HepG2 (cell line): ENCODE results near the gene KIRREL2. TPM values are rescaled to one million over a fixed set of nuclear protein-coding genes. Genes with fewer than 3 reads are reported as not detected.

Experiments used
- ARNT ChIP-seq: fragments of 450-650 bp; IDR thresholded peaks from 2 replicates; pipeline ENCODE4 v1.6.1; 2017
- ELK4 ChIP-seq: sonication (generic); formaldehyde crosslinking; IDR thresholded peaks from 2 replicates; pipeline ENCODE4 v1.9.0; 2021; ENCODE audit warnings: missing genetic modification reagents, borderline replicate concordance
- FIP1L1 ChIP-seq: fragments of 200-400 bp; formaldehyde crosslinking; IDR thresholded peaks from 2 replicates; pipeline ENCODE4 v1.6.1; 2018; ENCODE audit warnings: low read depth, mild to moderate bottlenecking, low read length, moderate library complexity, borderline replicate concordance; ENCODE audit not compliant: insufficient read depth
- GTF3A ChIP-seq: sonication (generic); formaldehyde crosslinking; conservative IDR thresholded peaks from 2 replicates; pipeline ENCODE4 v1.4.0; 2020; ENCODE audit warnings: mild to moderate bottlenecking, missing genetic modification reagents
- HDAC1 ChIP-seq: sonication (generic); formaldehyde crosslinking; IDR thresholded peaks from 2 replicates; pipeline ENCODE4 v1.5.1; 2020; ENCODE audit warnings: mild to moderate bottlenecking, missing genetic modification reagents
- HES4 ChIP-seq: sonication (generic); formaldehyde crosslinking; IDR thresholded peaks from 2 replicates; pipeline ENCODE4 v1.9.0; 2021; ENCODE audit warnings: mild to moderate bottlenecking, missing genetic modification reagents, borderline replicate concordance
- HIVEP1 ChIP-seq: sonication (generic); formaldehyde crosslinking; IDR thresholded peaks from 2 replicates; pipeline ENCODE4 v1.4.0; 2020; ENCODE audit warnings: mild to moderate bottlenecking, missing genetic modification reagents
- HMG20A ChIP-seq: IDR thresholded peaks from 2 replicates; pipeline ENCODE4 v1.6.1; 2016; ENCODE audit warnings: borderline replicate concordance
- HNRNPK ChIP-seq: fragments of 200-400 bp; formaldehyde crosslinking; IDR thresholded peaks from 2 replicates; pipeline ENCODE4 v1.6.1; 2018; ENCODE audit warnings: low read length, low read depth, moderate library complexity, mild to moderate bottlenecking; ENCODE audit not compliant: poor library complexity, severe bottlenecking
- KLF12 ChIP-seq: sonication (generic); formaldehyde crosslinking; IDR thresholded peaks from 2 replicates; pipeline ENCODE4 v1.4.0; 2020; ENCODE audit warnings: missing genetic modification reagents, borderline replicate concordance
- KMT2A ChIP-seq: sonication (generic); formaldehyde crosslinking; IDR thresholded peaks from 2 replicates; pipeline ENCODE4 v1.4.0; 2020; ENCODE audit warnings: missing genetic modification reagents
- MEIS2 ChIP-seq: sonication (generic); formaldehyde crosslinking; IDR thresholded peaks from 2 replicates; pipeline ENCODE4 v1.9.0; 2021; ENCODE audit warnings: mild to moderate bottlenecking, missing genetic modification reagents
- MYNN ChIP-seq: sonication (generic); formaldehyde crosslinking; IDR thresholded peaks from 2 replicates; pipeline ENCODE4 v1.4.0; 2020; ENCODE audit warnings: mild to moderate bottlenecking, low read depth, missing genetic modification reagents
- NCOA1 ChIP-seq: sonication (generic); formaldehyde crosslinking; IDR thresholded peaks from 2 replicates; pipeline ENCODE4 v1.9.0; 2021; ENCODE audit warnings: missing genetic modification reagents
- PAWR ChIP-seq: sonication (generic); formaldehyde crosslinking; IDR thresholded peaks from 2 replicates; pipeline ENCODE4 v1.4.0; 2020; ENCODE audit warnings: missing genetic modification reagents, mild to moderate bottlenecking, borderline replicate concordance
- RCOR2 ChIP-seq: IDR thresholded peaks from 2 replicates; pipeline ENCODE4 v1.6.1; 2016; ENCODE audit warnings: missing biosample characterization, missing genetic modification reagents
- TBP ChIP-seq: sonication (generic); formaldehyde crosslinking; IDR thresholded peaks from 2 replicates; pipeline ENCODE4 v1.5.0; 2020; ENCODE audit warnings: missing genetic modification reagents
- ZBTB7A ChIP-seq: sonication (generic); formaldehyde crosslinking; IDR thresholded peaks from 2 replicates; pipeline ENCODE4 v1.8.0; 2022; ENCODE audit warnings: mild to moderate bottlenecking, missing genetic modification reagents
- ZBTB7B ChIP-seq: sonication (generic); formaldehyde crosslinking; IDR thresholded peaks from 2 replicates; pipeline ENCODE4 v1.4.0; 2020; ENCODE audit warnings: missing genetic modification reagents
- ZFP36L2 ChIP-seq: sonication (generic); formaldehyde crosslinking; IDR thresholded peaks from 2 replicates; pipeline ENCODE4 v1.4.0; 2020; ENCODE audit warnings: missing genetic modification reagents
- ZNF235 ChIP-seq: sonication (generic); formaldehyde crosslinking; IDR thresholded peaks from 2 replicates; pipeline ENCODE4 v1.8.1; 2023; ENCODE audit warnings: mild to moderate bottlenecking, missing genetic modification reagents, borderline replicate concordance
- ZNF709 ChIP-seq: sonication (generic); formaldehyde crosslinking; IDR thresholded peaks from 2 replicates; pipeline ENCODE4 v1.5.0; 2020; ENCODE audit warnings: mild to moderate bottlenecking, missing genetic modification reagents
- polyA plus RNA-seq, 8 experiments: library from polyadenylated mRNA; depleted of rRNA in 3 of 8; stranded (reverse) in 7 of 8; unstranded in 1 of 8; fragments of >200 nt; fragmentation: Illumina TruSeq in 4 of 8; extraction: Trizol in 4 of 8; gene quantifications; 2 replicates each; pipeline versions ENCODE4 v1.2.1 to v1.2.3, GENCODE V29; 2011 to 2016; ENCODE audit warnings: low read depth in 4 of 8, missing spikeins in 1 of 8, mixed read lengths in 1 of 8; ENCODE audit not compliant: insufficient read depth in 1 of 8
- total RNA-seq, 5 experiments: library from RNA; depleted of rRNA; stranded (reverse); fragments of >200 nt; fragmentation: Illumina TruSeq; extraction: Trizol; gene quantifications; 2 replicates each; pipeline ENCODE4 v1.2.3, GENCODE V29; 2016; ENCODE audit warnings: low read depth in 1 of 5
- TF ChIP-seq, protein P1 (sequence below): sonication (generic); formaldehyde crosslinking; IDR thresholded peaks from 2 replicates; pipeline ENCODE4 v1.8.0; 2022; ENCODE audit warnings: missing genetic modification reagents, mild to moderate bottlenecking, inconsistent platforms, borderline replicate concordance
- TF ChIP-seq, protein P2 (sequence below): sonication (generic); formaldehyde crosslinking; IDR thresholded peaks from 2 replicates; pipeline ENCODE4 v1.9.0; 2021; ENCODE audit warnings: missing genetic modification reagents, borderline replicate concordance

Gene KIRREL2
- total and polyA plus RNA-seq, 2 of the 13 experiments (the other 11 are each of a cell fraction or from before 2014, with no cell fraction given): 0.18 to 2.4 TPM

DNA sequence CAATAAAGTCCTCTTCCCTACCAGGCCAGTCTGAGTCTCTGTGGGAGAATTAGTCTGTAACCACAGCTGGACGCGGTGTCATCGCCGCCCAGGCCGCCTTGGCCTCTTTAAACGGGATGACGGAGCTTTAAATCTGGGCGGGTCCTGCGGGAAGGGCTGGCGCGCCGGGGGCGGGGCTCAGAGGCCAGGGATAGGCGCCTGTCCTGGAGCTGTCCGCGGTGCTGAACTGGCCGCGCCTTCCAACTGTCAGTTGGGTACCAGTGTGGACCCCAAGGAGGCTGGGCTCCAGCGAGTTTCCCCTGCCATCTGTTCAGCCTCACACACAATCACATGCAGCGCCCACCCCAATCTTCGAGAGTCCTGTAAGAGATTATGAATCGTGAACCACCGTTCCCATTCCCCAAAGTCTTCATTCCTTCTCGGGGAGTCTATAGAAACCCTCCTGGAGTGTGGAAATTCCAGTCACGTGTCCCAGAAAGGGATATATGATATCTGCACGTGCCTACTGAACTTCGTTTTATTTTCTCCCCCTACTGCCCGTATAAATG is 23.1 kb downstream of the KIRREL2 start (continued):
- TF ChIP-seq HES4 (CRISPR knock-in tag) (peak; percentile 99), ELK4 (CRISPR knock-in tag) (no peak), PAWR (CRISPR knock-in tag) (peak; percentile 59; the same call in 1 of the 2 replicates), MEIS2 (CRISPR knock-in tag) (peak; percentile 97), ZNF709 (CRISPR knock-in tag) (peak; percentile 94), RCOR2 (CRISPR knock-in tag) (0 out of 2 replicates have a peak, but pooled peaks have one; percentile 42), HMG20A (CRISPR knock-in tag) (peak; percentile 43; the same call in 1 of the 2 replicates), TBP (CRISPR knock-in tag) (no peak), MYNN (CRISPR knock-in tag) (peak; percentile 91), HDAC1 (peak; percentile 71), ZFP36L2 (CRISPR knock-in tag) (peak; percentile 95), GTF3A (CRISPR knock-in tag) (no peak), KMT2A (CRISPR knock-in tag) (peak; percentile 20; the same call in 1 of the 2 replicates), HNRNPK (no peak), NCOA1 (CRISPR knock-in tag) (no peak), ZNF235 (CRISPR knock-in tag) (no peak), ZBTB7A (CRISPR knock-in tag) (peak; percentile 64; the same call in 1 of the 2 replicates), HIVEP1 (peak; percentile 58; the same call in 1 of the 2 replicates), KLF12 (peak; percentile 92; the same call in 1 of the 2 replicates), ZBTB7B (CRISPR knock-in tag) (peak; percentile 74; the same call in 1 of the 2 replicates), ARNT (no peak), FIP1L1 (no peak)
- TF ChIP-seq, protein P1, sequence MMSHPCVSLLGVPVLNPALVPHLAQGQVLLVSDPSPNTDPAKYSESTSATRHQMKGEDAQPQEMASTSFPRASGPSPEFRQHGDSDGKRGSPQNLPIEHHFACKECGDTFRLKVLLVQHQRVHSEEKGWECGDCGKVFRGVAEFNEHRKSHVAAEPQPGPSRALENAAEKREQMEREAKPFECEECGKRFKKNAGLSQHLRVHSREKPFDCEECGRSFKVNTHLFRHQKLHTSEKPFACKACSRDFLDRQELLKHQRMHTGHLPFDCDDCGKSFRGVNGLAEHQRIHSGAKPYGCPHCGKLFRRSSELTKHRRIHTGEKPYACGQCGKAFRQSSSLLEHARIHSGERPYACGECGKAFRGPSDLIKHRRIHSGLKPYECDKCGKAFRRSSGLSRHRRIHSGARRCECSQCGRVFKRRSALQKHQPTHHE (CRISPR knock-in tag): peak; percentile 78; the same call in 1 of the 2 replicates
- TF ChIP-seq, protein P2, sequence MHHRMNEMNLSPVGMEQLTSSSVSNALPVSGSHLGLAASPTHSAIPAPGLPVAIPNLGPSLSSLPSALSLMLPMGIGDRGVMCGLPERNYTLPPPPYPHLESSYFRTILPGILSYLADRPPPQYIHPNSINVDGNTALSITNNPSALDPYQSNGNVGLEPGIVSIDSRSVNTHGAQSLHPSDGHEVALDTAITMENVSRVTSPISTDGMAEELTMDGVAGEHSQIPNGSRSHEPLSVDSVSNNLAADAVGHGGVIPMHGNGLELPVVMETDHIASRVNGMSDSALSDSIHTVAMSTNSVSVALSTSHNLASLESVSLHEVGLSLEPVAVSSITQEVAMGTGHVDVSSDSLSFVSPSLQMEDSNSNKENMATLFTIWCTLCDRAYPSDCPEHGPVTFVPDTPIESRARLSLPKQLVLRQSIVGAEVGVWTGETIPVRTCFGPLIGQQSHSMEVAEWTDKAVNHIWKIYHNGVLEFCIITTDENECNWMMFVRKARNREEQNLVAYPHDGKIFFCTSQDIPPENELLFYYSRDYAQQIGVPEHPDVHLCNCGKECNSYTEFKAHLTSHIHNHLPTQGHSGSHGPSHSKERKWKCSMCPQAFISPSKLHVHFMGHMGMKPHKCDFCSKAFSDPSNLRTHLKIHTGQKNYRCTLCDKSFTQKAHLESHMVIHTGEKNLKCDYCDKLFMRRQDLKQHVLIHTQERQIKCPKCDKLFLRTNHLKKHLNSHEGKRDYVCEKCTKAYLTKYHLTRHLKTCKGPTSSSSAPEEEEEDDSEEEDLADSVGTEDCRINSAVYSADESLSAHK: peak; percentile 80; the same call in 1 of the 2 replicates
